GM19328 (cell line): ENCODE measurements around the gene PARD6B.
"Not testable (repeated sequence)": the region's sequence is repeated elsewhere in the genome, so short reads cannot be mapped to it uniquely, and the experiment has no call there.

Source experiments
- ATAC-seq: cut with Tn5 transposase; IDR thresholded peaks from one replicate; pipeline ENCODE4 v1.9.1; 2021; ENCODE audit warnings: mild to moderate bottlenecking, moderate library complexity; ENCODE audit not compliant: unreplicated experiment

Gene PARD6B

DNA sequence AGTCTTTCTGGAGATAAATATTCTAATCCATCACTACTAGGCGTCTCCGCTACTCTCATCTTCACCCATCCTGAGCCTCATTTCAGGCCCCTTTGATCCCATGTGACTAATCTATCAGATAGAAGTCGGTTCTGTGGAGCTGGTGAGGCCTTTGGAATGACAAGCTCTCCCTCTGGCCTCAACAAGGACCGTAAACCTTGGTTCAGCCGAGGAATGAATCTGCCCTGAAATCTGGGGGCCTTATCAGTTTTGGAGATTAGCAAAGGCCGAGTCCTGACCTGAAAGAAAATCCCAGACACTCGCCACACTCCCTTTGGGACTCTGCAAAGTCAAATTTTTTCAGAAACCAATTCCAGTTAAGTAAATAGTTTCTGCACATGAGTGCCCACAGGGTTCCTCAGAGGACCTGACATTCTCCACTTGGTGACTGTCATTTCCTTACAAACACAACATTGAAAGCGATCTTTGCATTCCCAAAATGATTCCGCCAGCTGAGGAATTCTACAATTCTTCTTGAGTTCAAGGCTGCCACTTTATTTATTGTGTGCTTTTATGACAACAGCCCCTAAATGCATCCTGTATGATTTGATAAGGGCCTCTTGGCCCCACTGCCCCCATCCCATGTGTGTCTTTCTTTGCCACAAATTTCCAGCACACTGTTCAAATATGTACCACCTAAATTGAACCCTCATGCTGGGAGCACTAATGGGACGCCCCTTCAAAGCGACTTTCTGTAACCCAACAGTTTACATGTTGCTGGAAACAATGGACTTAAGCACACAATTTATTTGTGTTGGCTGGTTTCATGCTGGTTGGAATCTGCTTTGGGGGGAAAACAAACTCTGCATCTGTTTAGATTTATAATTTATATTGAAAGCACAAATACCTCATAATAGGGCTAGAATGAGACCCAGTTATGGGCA lies 30.1 kb upstream of the PARD6B start:
- ATAC-seq: no peak

- ATAC-seq: not testable (repeated sequence)
These were observed 27.5 kb upstream of the PARD6B start for GRCh38 chr20:50703651-50704438.

DNA sequence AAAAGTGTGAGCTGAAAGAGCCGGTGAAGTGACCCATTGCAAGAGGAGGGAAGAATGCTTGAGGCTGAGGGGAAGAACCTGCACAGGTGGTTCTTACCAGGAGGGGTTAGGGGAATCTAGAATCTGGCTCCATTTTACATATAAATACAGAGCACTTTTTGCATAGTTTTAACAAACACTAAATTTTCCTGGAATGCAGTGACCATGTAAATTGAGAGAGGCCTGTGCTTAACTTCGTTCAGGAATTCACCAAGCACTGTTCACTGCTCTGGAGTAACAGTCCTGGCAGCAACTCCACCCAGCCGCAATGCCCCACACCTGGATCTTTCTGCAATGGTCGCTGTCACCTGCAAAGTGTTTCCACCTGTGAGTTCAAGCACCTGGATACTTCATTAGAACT lies 26.9 kb upstream of the PARD6B start:
- ATAC-seq: no peak

DNA sequence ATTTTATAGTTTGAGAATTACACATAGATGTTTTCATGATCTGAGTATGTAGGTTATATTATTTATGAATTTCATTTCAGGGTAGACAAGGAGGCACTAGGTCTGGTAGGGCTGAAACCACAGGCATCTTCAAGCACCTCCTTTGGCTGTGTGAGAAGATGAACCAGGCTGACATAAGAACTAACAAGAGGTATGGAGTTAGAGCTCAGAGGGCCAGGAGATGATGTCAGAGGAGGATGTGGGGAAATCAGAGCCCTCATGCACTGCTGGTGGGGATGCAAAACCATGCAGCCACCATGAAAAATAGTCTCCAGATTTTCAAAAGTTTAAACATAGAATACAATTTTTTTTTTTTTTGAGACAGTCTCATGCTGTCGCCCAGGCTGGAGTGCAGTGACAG lies 26.4 kb upstream of the PARD6B start:
- ATAC-seq: no peak

GRCh38 chr20:50708845-50709635 lies 22.3 kb upstream of the PARD6B start:
- ATAC-seq: no peak

DNA sequence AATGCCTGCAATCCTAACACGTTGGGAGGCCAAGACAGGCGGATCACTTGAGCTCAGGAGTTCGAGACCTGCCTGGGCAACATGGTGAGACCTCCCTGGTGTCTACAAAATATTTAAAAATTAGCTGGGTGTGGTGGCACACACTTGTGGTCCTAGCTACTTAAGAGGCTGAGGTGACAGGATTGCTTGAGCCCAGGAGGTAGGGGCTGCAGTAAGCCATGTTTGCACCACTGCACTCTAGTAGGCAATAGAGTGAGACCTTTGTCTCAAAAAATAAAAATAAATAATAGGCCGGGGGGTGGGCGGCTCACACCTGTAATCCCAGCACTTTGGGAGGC lies 21.8 kb upstream of the PARD6B start:
- ATAC-seq: no peak

DNA sequence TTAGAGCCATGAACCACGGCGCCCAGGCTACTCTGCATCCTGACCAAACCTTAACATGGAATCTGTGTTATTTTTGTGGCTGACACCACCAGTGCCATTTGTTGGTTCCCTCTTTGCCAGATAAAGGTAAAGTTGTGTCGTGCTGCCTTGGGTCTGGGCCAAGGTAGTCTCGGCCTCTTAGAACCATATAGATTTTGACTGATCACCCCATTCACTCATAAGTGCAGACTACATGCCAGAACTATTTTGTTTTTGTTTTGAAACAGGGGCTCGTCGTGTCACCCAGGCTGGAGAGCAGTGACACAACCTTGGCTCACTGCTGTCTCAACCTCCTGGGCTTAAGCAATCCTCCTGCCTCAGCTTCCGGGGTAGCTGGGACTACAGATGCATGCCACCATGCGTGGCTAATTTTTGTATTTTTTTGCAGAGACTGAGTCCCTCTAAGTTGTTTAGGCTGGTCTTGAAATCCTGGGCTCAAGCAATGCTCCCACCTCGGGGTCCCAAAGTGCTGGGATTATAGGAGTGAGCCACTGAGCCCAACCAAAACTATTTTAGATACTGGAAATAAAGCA lies 20.8 kb upstream of the PARD6B start:
- ATAC-seq: no peak

- no peak for ATAC-seq
These were observed 20.1 kb upstream of the PARD6B start for GRCh38 chr20:50711113-50711825.

GRCh38 chr20:50712771-50713656 lies 18.4 kb upstream of the PARD6B start:
- no peak for ATAC-seq

GRCh38 chr20:50713657-50714101 lies 17.7 kb upstream of the PARD6B start:
- no peak for ATAC-seq

DNA sequence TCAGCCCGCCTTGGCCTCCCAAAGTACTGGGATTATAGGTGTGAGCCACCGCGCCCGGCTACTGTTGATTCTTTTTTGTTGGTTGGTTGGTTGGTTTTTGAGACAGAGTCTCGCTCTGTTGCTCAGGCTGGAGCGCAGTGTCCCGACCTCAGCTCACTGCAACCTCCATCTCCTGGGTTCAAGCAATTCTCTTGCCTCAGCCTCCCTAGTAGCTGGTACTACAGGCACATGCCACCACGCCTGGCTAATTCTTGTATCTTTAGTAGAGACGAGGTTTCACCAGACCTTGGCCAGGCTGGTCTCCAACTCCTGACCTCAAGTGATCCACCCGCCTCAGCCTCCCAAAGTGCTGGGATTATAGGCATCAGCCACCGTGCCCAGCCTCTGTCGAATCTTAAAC lies 17.0 kb upstream of the PARD6B start:
- not testable (repeated sequence) for ATAC-seq

GRCh38 chr20:50715694-50716093 lies 15.7 kb upstream of the PARD6B start:
- no peak for ATAC-seq

- no peak for ATAC-seq
These were observed 14.9 kb upstream of the PARD6B start for GRCh38 chr20:50716518-50716917.

DNA sequence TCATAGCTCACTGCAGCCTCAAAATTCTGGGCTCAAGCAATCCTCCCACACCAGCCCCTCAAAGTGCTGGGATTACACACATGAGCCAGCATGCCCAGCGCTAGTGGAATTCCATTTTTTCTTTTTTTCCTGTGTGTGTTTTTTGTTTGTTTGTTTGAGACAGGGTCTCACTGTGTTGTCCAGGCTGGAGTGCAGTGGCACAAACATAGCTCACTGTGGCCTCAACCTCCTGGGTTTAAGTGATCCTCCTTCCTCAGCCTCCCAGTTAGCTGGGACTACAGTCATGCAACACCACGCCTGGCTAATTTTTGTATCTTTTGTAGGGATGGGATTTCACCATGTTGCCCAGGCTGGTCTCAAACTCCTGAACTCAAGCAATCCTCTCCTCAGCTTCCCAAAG lies 14.1 kb upstream of the PARD6B start:
- no peak for ATAC-seq

- ATAC-seq: no peak
These were observed 13.2 kb upstream of the PARD6B start for GRCh38 chr20:50717974-50718761.

GRCh38 chr20:50719328-50719727 lies 12.1 kb upstream of the PARD6B start:
- ATAC-seq: no peak

DNA sequence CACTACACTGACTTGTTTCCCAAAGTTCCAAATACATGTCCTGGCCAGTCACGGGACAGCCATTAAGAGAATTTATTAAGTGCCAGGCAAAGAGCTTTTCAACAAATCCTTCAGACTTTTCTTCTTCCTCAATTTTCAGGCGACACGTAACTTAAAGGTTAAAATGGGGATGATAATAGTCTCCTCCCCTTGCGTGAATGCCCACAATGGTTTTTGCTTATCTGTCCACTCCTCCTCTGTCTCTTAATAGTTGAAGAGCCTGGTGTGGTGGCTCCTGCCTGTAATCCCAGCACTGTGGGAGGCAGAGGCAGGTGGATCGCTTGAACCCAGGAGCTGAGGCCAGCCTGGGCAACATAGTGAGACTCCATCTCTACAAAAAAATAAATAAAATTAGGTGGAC lies 11.4 kb upstream of the PARD6B start:
- no peak for ATAC-seq

GRCh38 chr20:50720582-50720981 lies 10.8 kb upstream of the PARD6B start:
- ATAC-seq: no peak

DNA sequence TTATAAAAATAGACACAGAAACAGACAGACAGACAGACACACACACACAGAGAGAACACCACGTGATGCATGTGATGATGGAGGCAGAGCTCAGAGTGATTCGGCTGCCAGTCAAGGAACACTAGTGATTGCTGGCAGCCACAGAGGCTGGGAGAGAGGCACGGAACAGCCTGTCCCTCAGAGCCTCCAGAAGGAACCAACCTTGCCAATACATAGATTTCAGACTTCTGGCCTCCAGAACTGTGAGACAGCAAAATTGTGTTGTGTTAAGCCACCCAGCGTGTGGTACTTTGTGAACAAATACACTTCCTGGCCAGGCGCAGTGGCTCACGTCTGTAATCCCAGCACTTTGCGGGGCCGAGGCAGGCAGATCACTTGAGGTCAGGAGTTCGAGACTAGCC lies 9.5 kb upstream of the PARD6B start:
- no peak for ATAC-seq
